GM12892 (cell line): Measurements from ENCODE around the gene OSR1.
"Not testable (repeated sequence)": the region's sequence is repeated elsewhere in the genome, so short reads cannot be mapped to it uniquely, and the experiment has no call there.

Experiments
- POLR2A ChIP-seq: IDR thresholded peaks from 2 replicates; pipeline ENCODE4 v1.6.1; 2011; ENCODE audit warnings: low read depth, low read length, control low read depth
- POLR2AphosphoS5 ChIP-seq: IDR thresholded peaks from 2 replicates; pipeline ENCODE4 v1.6.1; 2011; ENCODE audit warnings: low read depth, low read length, control low read depth

- TF ChIP-seq POLR2A, POLR2AphosphoS5: not testable (repeated sequence)
Observed at GRCh38 chr2:19305400-19306055, 52.9 kb downstream of the OSR1 start.
